ENCODE measurements around the gene ODF2.

DNA sequence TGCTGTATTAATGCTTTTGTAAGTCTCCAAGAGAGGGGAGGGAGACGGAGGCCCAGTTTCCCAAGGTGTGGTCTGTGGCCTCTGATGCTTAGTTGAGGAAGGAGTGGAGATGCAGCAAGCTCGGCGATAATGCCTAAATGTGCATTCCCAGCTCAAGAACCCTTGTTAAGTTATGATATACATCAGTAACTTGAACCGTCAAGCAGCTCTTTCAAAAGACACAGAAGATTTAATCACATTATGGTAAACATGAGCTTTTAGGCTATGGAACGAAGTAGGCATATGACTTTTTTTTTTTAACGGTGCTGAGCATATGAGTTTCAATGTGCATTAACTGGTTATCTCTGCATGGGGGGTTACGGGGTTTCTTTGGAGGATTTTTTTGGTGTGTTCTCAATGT is 26.4 kb downstream of the ODF2 start:
- TF ChIP-seq, protein P1, sequence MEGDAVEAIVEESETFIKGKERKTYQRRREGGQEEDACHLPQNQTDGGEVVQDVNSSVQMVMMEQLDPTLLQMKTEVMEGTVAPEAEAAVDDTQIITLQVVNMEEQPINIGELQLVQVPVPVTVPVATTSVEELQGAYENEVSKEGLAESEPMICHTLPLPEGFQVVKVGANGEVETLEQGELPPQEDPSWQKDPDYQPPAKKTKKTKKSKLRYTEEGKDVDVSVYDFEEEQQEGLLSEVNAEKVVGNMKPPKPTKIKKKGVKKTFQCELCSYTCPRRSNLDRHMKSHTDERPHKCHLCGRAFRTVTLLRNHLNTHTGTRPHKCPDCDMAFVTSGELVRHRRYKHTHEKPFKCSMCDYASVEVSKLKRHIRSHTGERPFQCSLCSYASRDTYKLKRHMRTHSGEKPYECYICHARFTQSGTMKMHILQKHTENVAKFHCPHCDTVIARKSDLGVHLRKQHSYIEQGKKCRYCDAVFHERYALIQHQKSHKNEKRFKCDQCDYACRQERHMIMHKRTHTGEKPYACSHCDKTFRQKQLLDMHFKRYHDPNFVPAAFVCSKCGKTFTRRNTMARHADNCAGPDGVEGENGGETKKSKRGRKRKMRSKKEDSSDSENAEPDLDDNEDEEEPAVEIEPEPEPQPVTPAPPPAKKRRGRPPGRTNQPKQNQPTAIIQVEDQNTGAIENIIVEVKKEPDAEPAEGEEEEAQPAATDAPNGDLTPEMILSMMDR (optimal IDR thresholded peaks at IDR 0.05 in 1 of 3, IDR thresholded peaks at IDR 0.05 in 1 of 3, conservative IDR thresholded peaks at IDR 0.05 in 1 of 3; ENCODE audit: extremely low read depth in 1 of 3, insufficient read depth in 2 of 3, low read length in 3 of 3): no peak
- no peak for TF ChIP-seq EZH2 (IDR thresholded peaks at IDR 0.05; ENCODE audit: low read length)

All from keratinocyte (primary cell).